ENCODE data around the gene ARMH4.

ARMH4 gene

DNA sequence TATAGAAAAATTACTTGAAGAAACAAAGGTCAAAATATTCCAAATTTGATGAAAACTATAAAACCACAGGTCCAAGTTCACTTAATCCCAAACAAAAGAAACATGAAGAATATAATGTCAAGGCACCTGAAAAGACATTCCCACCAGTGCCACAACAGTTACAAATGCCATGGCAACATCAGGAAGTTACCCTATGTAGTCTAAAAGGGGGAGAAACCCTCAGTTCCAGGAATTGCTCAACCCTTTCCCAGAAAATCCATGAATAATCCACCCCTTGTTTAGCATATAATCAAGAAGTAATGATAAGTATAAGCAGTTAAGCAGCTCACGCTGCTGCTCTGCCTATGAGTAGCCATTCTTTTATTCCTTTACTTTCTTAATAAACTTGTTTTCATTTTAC, 44.2 kb upstream of the ARMH4 start:
- H3K4me3 ChIP-seq (ENCODE audit: low read depth, low read length), result no peak overlapping the region
- TF ChIP-seq, protein P1, sequence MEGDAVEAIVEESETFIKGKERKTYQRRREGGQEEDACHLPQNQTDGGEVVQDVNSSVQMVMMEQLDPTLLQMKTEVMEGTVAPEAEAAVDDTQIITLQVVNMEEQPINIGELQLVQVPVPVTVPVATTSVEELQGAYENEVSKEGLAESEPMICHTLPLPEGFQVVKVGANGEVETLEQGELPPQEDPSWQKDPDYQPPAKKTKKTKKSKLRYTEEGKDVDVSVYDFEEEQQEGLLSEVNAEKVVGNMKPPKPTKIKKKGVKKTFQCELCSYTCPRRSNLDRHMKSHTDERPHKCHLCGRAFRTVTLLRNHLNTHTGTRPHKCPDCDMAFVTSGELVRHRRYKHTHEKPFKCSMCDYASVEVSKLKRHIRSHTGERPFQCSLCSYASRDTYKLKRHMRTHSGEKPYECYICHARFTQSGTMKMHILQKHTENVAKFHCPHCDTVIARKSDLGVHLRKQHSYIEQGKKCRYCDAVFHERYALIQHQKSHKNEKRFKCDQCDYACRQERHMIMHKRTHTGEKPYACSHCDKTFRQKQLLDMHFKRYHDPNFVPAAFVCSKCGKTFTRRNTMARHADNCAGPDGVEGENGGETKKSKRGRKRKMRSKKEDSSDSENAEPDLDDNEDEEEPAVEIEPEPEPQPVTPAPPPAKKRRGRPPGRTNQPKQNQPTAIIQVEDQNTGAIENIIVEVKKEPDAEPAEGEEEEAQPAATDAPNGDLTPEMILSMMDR (IDR thresholded peaks at IDR 0.05; ENCODE audit: low read depth, low read length), result no peak
- DNase-seq (ENCODE audit: low read depth, low spot score), result no peak
- in situ Hi-C loops (cut with HindIII; ENCODE audit: low sequenced_read_pairs), result no loop called here

DNA sequence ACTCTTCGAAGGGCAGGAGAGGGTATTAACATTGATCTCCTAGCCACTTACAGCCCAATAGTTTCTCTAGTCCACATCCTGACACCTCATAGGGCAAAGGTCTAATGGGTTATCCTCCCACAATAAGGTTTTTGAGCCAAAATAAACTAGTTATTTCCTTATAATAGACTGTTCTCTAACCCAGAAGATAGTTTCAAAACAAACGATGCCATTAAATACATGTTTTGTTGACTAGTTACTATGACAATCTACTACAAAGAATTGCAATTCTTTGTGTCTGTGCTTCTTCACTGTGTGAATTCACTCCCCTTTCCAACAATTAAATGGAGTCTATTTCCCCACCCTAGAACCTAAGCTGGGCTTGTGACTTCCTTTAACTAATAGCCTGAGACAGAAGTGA, 41.5 kb upstream of the ARMH4 start:
- in situ Hi-C loops (cut with HindIII; ENCODE audit: low sequenced_read_pairs), result no loop called here
- H3K4me3 ChIP-seq (ENCODE audit: low read depth, low read length), result no peak overlapping the region
- TF ChIP-seq, protein P1 (IDR thresholded peaks at IDR 0.05; ENCODE audit: low read depth, low read length), result no peak
- no peak for DNase-seq (ENCODE audit: low read depth, low spot score)

DNA sequence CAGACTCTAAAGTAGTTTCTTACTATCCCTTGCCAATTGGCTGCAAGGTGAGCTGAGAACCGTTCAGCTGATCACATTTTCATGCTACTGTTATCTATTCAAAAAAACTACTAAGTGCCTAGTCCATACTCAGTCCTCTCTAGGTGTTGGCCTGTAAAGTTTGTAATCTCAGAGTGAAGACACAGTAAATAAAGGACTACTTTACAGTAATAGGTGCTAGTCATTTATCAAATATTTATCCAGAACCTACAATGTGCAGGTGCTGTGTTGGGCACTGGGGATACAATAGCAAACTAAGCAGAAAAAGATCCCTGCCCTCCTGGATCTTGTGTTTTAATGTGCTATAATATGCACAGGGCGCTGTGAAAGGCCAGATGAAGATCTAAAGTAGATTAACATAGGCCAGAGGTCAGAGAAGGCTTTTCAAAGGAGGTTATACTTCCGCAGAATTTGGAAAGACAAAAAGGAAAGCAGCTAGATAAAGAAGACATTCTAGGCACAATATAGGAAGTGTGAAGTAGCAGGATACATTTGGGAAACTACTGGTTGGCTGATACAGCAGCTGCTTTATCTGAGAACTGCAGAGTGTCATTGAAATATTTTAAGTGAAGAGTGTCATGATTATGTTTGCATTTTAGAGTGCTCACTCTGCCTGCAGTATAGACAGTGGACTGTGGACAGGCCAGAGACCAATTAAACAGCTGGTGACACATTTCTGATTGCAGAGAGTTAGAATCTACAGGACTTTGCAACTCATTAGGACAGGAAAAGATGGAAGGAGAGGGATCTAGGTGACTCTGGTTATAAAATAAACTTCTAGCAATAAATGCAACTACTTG, 40.0 kb upstream of the ARMH4 start:
- TF ChIP-seq, protein P1 (IDR thresholded peaks at IDR 0.05; ENCODE audit: low read depth, low read length), result no peak
- DNase-seq (ENCODE audit: low read depth, low spot score), result no peak
- H3K4me3 ChIP-seq (ENCODE audit: low read depth, low read length), result no peak overlapping the region
- in situ Hi-C loops (cut with HindIII; ENCODE audit: low sequenced_read_pairs), result no loop called here

DNA sequence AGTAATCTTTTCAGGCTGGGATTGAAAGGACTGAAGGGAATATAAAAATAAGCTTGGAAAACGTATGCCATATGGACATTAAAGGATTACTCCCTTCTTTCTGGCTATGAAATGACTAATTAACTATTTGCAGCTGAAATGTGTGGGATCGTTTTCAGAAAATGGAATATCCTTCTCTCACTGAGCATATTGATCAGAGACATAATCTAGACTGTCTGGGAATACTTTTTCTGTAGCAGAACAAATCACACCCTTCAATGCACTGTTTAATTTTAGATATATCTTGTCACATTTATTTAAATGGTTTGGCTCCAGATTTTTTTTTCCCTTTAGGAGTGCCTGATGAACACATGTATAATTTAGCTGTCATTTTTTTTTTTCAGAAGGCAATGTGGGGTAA, 37.2 kb upstream of the ARMH4 start:
- TF ChIP-seq, protein P1 (IDR thresholded peaks at IDR 0.05; ENCODE audit: low read depth, low read length), result no peak
- no peak overlapping the region for H3K4me3 ChIP-seq (ENCODE audit: low read depth, low read length)
- in situ Hi-C loops (cut with HindIII; ENCODE audit: low sequenced_read_pairs), result no loop called here
- DNase-seq (ENCODE audit: low read depth, low spot score), result no peak

DNA sequence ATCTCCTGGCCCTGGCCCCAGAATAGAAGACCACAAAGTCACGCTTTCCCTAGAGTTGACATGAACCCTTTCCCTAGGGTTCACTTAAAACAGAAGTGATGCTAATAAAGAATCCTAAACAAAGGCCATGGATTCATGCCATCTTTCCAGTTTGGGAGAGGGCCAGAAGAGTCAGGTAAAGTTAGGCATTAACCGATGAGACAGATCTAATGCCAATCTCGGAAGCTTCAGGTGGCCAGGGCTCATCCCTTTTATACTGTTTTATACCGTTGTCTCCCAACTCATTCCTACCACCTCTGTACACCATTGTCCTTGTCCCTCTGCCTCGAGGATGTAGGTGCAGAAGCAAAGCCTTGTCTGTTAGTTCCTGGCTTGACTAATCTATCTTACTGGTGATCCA, 25.1 kb upstream of the ARMH4 start:
- in situ Hi-C loops (cut with HindIII; ENCODE audit: low sequenced_read_pairs), result no loop called here
- H3K4me3 ChIP-seq (ENCODE audit: low read depth, low read length), result no peak overlapping the region
- TF ChIP-seq, protein P1 (IDR thresholded peaks at IDR 0.05; ENCODE audit: low read depth, low read length), result no peak
- DNase-seq (ENCODE audit: low read depth, low spot score), result no peak

DNA sequence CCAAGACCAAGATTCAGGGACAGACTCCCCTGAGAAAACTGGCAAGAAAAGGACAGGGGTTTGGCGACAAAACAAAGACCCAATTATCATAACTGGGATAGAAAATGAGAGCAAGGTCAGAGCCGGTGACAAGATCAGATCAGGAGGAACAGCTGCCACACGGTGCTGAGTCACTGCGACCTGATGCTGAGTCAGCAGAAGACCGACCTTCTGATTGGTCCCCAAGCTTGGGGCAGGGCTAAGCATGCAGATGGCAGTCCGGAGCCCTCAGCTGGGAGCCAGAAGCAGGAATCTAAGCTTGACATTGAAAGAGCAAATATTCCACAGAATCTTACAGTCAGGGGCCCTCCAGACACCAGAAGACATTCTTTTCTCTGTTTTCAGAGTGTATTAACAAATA, 19.1 kb upstream of the ARMH4 start:
- H3K4me3 ChIP-seq (ENCODE audit: low read depth, low read length), result no peak overlapping the region
- TF ChIP-seq, protein P1 (IDR thresholded peaks at IDR 0.05; ENCODE audit: low read depth, low read length), result no peak

More for the DNA sequence above, 19.1 kb upstream of the ARMH4 start:
- DNase-seq (ENCODE audit: low read depth, low spot score), result peak; percentile 80
- in situ Hi-C loops (cut with HindIII; ENCODE audit: low sequenced_read_pairs), result no loop called here
